PC-3 (cell line): ENCODE data around the gene SLC30A10.

Experiments used
- EZH2 ChIP-seq: fragments of 300-600 bp; sonication (generic); IDR thresholded peaks from one replicate; pipeline ENCODE4 v1.6.1; 2017; ENCODE audit warnings: antibody characterized with exemption, mild to moderate bottlenecking, low read length; ENCODE audit not compliant: unreplicated experiment
- EZH2phosphoT487 ChIP-seq: fragments of 300-600 bp; sonication (generic); IDR thresholded peaks from 2 replicates; pipeline ENCODE4 v1.6.1; 2018; ENCODE audit warnings: mild to moderate bottlenecking, antibody characterized with exemption, low read length, borderline replicate concordance
- TF ChIP-seq, protein P1 (sequence below): fragments of 300-600 bp; sonication (generic); conservative IDR thresholded peaks from 2 replicates; pipeline ENCODE4 v1.5.1; 2017; ENCODE audit warnings: antibody characterized with exemption, low read depth, mild to moderate bottlenecking, low read length

DNA sequence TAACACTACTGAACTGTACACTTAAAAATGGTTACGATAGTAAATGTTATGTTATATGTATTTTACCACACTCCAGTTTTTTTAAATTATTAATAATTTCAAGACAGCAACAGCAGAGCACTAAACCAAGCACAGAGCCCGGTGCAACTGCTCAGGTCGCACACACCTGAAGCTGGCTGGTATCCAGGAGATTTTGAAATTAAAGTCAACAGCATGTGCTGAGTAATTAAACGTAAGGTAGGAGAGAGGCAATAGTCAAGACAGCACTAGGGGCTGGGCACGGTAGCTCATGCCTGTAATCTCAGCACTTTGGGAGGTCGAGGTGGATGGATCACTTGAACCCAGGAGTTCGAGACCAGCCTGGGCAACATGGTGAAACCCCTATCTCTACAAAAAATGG lies 35.1 kb upstream of the SLC30A10 start:
- TF ChIP-seq EZH2phosphoT487 (no peak), EZH2 (no peak)
- TF ChIP-seq, protein P1, sequence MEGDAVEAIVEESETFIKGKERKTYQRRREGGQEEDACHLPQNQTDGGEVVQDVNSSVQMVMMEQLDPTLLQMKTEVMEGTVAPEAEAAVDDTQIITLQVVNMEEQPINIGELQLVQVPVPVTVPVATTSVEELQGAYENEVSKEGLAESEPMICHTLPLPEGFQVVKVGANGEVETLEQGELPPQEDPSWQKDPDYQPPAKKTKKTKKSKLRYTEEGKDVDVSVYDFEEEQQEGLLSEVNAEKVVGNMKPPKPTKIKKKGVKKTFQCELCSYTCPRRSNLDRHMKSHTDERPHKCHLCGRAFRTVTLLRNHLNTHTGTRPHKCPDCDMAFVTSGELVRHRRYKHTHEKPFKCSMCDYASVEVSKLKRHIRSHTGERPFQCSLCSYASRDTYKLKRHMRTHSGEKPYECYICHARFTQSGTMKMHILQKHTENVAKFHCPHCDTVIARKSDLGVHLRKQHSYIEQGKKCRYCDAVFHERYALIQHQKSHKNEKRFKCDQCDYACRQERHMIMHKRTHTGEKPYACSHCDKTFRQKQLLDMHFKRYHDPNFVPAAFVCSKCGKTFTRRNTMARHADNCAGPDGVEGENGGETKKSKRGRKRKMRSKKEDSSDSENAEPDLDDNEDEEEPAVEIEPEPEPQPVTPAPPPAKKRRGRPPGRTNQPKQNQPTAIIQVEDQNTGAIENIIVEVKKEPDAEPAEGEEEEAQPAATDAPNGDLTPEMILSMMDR, result no peak
